ENCODE measurements around the gene DOCK4.

Gene DOCK4

GRCh38 chr7:111796671-111797070 lies 409.5 kb downstream of the DOCK4 start:
- peak in 1 of 2 experiments; percentile 10 for DNase-seq

DNA sequence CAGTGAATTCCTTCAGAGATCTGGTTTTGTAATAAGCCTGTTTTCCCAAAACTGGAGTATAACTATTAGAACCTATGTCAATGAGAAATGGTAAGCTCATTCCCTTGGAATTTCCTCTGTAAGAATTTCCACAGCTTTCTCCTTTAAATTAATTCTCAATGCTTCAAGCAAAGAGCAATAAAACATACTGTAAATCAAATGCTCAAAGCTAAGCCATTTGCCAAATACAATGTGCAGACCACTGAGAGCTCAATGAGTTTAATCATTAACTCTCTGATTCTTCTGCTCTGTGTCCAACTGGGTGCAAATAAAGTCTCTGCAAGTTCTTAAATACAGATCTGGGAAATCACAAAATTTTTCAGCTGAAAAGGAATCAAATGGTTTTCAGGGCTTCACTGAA lies 416.3 kb downstream of the DOCK4 start:
- DNase-seq = no peak

DNA sequence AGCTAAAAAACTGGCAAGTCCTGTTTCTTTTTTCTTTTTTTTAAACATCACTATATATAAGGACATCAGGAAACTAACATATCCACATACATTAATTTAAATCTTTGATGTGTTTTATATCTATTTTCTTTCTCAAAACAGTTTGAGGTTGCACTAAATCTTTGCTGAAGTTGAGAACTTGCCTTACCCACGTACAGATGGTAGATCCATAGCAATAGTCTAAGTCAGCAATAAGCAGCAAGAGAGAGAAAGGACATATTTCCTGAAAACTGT lies 417.2 kb downstream of the DOCK4 start:
- no peak for DNase-seq

DNA sequence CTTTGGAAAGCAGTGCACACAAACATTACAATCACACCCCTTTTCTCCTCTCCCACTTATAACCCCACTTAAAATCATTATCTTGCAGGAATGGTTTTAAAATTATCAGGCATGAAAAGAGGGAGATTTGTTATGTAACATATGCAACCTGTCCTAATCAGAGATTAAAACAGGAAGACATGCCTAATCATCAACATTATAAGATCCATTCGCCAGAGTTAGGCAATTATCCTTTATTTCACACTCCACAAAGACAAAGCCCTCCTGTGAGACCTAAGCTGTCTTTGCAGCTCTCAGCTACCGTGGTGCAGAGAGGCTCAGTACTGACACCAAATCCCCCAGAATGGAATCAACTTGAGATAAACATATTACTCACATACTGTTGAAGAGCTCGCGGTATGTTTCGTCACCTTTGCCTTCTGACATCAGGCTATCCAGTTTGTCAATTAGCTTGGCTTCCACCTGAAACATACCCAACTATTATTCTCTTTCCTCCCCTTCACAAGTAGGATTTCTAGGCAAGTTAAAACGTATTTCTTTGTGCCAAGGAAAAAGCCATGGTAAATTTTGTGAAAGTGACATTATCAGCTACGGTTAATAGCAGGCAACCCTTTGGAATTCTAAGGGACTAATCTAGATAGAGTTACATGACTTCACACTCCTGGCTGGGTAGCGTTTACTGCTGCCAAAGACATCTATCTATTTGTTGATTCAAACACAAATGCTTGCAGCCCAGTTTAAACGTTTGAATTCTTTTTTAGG lies 417.7 kb downstream of the DOCK4 start:
- DNase-seq = no peak

GRCh38 chr7:111787741-111788140 lies 418.5 kb downstream of the DOCK4 start:
- DNase-seq = no peak

DNA sequence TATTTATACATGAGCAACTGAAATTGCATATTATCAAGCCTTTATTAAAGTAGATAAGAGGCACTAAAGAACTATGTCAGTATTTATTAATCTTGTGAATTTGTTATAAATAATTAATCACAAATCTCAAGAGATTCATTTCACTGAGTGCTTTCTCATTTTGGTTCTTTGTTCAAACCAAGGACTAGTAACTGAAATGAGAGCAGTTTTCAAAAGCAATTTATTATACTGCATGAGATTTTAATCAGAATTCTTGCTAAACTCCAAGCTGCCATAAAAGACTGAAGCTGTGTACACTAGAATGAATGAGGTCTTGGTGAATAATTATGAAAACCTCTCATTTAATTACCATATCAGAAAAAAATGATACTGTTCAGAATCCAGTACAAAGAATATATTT lies 419.1 kb downstream of the DOCK4 start:
- no peak for DNase-seq

DNA sequence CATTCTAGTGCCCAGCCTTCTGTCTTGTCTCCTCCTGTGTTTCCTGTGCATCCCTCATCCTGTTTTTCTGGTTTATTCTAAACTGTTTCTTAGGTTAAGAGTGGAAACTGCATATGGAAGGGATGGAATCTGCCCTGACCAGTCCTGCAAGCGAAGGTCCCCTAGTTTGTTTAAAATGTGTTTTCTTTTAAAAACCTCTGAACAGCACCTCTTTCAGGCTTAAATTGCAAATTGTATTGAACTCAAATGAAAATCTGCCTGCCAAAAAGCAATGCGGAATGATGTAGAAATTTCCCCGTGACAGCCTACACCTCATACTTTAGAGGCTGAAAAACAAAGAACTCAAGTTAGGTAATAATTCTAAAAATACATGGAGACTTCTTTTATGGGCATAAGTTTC lies 421.1 kb downstream of the DOCK4 start:
- DNase-seq = no peak

- DNase-seq = no peak
Measured at GRCh38 chr7:111784296-111784695, 421.9 kb downstream of the DOCK4 start.

- no peak for DNase-seq
Measured at GRCh38 chr7:111783854-111784253, 422.3 kb downstream of the DOCK4 start.

DNA sequence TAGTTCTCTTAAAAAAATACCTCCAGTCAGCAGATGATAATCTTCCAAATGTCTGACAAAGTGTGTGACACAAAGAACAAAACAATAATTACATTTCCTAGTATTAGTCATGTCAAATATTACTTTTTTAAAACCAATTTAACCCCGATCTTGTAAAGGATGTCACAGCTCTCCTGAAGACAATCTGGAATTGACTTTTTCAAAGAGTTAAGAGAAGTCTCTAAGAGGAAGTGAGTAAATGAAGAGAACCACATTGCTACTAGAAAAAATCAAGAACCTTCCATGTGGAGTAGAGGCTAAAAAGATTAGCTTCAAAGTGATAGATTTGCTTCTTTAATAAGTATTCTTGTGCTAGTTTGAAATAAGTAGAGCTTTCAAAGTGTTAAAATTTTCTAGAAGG lies 425.7 kb downstream of the DOCK4 start:
- no peak for DNase-seq

DNA sequence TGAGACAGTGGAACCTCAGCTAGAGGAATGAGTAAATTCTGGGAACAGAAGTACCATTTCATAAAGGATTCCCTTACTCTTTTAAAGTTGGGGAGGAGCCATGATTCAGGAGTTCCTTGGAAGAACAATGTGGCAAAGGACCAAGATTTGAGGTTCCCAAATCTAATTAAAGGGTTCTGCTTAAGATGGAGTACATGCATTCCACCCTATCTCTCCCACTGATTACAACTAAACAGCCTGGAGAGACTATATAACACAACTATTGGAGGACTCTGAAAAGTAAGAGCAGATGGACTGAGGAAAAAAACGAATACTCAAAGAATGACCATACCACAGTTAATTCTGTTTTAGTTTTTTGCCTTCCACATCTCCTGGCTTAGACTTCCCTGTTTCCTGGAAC lies 431.0 kb downstream of the DOCK4 start:
- no peak for DNase-seq

DNA sequence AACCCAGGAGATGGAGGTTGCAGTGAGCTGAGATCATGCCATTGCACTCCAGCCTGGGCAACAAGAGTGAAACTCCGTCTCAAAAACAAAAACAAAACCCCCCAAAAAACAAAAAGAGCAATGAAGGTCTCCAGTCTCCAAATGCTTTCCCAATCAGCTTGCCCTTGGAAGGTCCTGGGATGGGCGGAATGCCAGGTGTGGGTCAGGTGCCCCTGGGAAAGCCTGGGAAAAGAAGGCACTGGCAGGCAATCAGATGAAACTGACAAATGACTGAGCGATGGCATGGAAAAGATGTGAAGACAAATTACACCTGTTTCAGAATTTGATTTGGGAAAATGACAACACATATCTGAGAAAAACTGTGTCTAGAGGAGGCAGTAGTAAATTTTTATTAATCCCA lies 433.5 kb downstream of the DOCK4 start:
- DNase-seq = no peak

GRCh38 chr7:111771638-111772037 lies 434.6 kb downstream of the DOCK4 start:
- DNase-seq = no peak

- no peak for DNase-seq
Measured at GRCh38 chr7:111770116-111770515, 436.1 kb downstream of the DOCK4 start.

GRCh38 chr7:111765751-111766643 lies 440.2 kb downstream of the DOCK4 start:
- no peak for DNase-seq

GRCh38 chr7:111763221-111763801 lies 442.9 kb downstream of the DOCK4 start:
- DNase-seq = peak; percentile 77 to 88

GRCh38 chr7:111762799-111763198 lies 443.4 kb downstream of the DOCK4 start:
- DNase-seq = no peak

GRCh38 chr7:111762211-111762610 lies 444.0 kb downstream of the DOCK4 start:
- no peak for DNase-seq

GRCh38 chr7:111760043-111760442 lies 446.2 kb downstream of the DOCK4 start:
- DNase-seq = no peak

GRCh38 chr7:111758332-111758731 lies 447.9 kb downstream of the DOCK4 start:
- no peak for DNase-seq

DNA sequence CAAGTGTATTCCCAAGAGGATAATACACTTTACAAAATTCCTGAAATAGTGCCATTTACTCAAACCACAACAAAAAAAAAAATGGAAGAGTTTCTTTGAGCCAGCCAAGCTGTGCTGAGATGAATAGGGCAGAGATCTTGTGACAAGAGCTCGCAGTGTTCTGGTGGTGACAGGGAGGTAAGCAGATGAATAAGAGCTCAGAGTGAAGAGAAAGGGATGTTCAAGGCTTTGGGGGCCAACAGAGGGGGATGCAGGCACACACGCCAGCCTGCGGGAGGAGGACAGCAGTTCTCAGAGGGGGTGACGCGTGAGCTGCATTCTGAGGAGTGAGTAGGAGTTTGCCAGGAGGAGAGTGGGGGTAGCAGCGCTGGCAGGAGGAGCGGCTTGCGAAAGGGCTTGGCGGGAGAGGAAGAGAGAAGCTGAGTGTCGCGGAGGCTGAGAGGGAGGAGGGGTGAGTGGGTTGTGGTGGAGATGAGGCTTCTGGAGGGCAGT lies 449.5 kb downstream of the DOCK4 start:
- DNase-seq = peak; percentile 64 to 79

GRCh38 chr7:111755383-111755782 lies 450.8 kb downstream of the DOCK4 start:
- no peak for DNase-seq

DNA sequence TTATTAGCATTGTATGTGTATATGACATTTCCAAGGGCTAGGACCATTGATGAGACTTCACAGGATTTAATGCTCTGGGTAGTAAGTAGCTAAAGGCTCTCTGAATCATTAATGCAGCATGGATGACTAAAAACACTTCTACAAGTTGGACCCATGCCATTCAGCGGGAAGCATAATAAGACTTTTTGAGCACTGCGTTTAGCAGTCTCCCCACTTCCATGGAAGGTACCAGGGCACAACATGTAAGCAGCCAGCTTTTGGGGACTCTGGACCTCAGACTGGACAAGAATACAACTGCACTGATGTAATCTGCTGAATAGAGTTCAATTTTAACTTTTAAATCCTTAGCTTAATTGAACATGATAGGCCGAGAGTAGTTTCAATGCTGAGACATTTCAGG lies 452.2 kb downstream of the DOCK4 start:
- no peak for DNase-seq

DNA sequence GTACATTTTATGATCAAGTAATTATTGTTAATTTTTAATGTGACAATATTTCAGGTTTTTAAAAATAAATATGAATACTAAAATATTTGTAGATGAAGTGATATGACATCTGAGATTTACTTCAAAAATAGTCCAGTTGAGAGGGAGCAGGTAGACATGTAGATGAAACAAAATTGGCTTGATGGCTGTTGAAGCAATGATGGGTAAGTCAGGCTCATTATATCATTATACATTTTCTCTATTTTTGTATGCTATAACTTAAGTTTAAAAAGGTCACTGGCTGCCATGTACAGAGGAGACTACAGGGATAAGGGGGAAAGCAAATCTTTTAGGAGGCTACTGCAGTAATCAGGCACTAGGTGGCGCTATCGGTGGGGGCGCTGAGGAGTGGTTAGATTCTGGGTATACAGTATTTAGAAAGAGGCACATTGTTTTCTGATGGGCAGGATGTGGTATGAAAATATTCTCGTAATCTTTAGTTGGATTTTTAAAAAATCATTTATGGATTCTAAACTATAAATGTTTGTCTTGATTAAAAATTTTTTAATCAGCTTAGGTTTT lies 454.1 kb downstream of the DOCK4 start:
- DNase-seq = peak; percentile 73 to 87
